Activated CD8-positive, alpha-beta T cell treated with anti-CD3 and anti-CD28 coated beads, Interleukin-2, amount 10 ng/mL, durations not matched to agents 7 days and 5 days (primary cell): ENCODE measurements around the gene OR2F2. TPM values are rescaled to one million over a fixed set of nuclear protein-coding genes. Genes with fewer than 3 reads are reported as not detected.
A peak's percentile ranks its signal among the peaks of the same experiment; 100 is the strongest.

ENCODE experiments used
- ATAC-seq: fragments of 150-1000 bp; cut with Tn5 transposase; one replicate; pipeline ENCODE4 v1.10.0; 2021; ENCODE audit warnings: moderate library complexity
- CTCF ChIA-PET: fragments of 350-600 bp; sonication (Branson Sonifier 250); formaldehyde crosslinking; loops from one replicate; lab custom pipeline; 2021; ENCODE audit warnings: antibody characterized with exemption; lab: Charles Lee
- POLR2A ChIA-PET: fragments of 350-600 bp; sonication (Branson Sonifier 250); formaldehyde crosslinking; loops from one replicate; lab custom pipeline; 2021; ENCODE audit warnings: antibody characterized with exemption; lab: Charles Lee
- DNase-seq: peaks from one replicate; pipeline ENCODE4 v3.0.0-alpha.2; 2020
- H3K27ac Mint-ChIP-seq: one replicate; pipeline ENCODE4 v1.8.0; 2021; ENCODE audit warnings: mild to moderate bottlenecking, mixed read lengths
- H3K27me3 Mint-ChIP-seq: one replicate; pipeline ENCODE4 v1.8.0; 2021; ENCODE audit warnings: low read depth, mixed read lengths
- H3K36me3 Mint-ChIP-seq: one replicate; pipeline ENCODE4 v1.8.0; 2021; ENCODE audit warnings: low read depth, mixed read lengths
- H3K4me1 Mint-ChIP-seq: one replicate; pipeline ENCODE4 v1.8.0; 2021; ENCODE audit warnings: low read depth, mixed read lengths
- H3K4me3 Mint-ChIP-seq: one replicate; pipeline ENCODE4 v1.8.0; 2021; ENCODE audit warnings: mild to moderate bottlenecking, mixed read lengths
- H3K9me3 Mint-ChIP-seq: one replicate; pipeline ENCODE4 v1.8.0; 2022; ENCODE audit warnings: mixed read lengths; ENCODE audit not compliant: insufficient read depth
- total RNA-seq, 2 experiments: library from RNA; stranded (reverse); gene quantifications; one replicate each; pipeline ENCODE4 v1.2.3, GENCODE V29; 2021

The OR2F2 gene
- total RNA-seq, 2 experiments from 2014 or later: not detected

DNA sequence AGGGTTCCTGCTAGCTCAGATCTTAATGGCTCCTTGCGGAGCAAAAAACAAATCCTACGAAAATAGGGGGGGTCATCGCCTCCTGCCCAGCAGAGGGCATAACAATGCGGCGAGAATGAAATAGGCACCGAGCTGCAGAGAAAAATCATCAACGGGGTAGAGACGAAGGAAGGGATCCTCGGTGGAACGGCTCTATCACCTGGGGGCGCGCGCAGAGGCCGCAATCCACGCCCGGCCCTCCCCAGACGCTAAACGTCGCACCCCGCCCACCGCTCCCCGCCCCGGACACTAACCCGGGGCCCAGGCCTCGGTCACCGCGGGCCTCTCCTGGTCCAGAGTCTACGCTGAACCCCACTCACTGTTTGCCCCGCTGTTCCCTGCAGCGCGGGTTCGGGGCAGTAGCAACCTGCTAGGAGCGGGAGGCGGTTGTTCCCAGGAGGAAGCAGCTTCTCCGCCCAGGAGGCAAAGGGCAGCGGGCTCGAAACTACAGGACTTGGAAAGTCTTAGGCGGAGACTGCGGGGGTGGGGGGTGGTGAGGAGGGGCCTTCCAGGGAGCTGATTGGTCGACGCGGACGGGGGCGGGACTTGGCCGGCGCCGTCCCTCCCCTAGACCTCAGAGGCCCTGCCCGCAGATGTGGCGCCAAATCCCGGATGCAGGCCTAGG lies 33.2 kb upstream of the OR2F2 start, which contains the start of gene TCAF1:
Gene TCAF1, minus strand, starts transcription at position 509 of the 664 bp plus-strand sequence. CDS start 25,568 bp downstream, outside the sequence.
- peak; percentile 96 for ATAC-seq
- Mint-ChIP-seq H3K4me3 (peak within 1 kb of the TSS; percentile 91), H3K27me3 (no peaks in the 10 kb centered on the region)

DNA sequence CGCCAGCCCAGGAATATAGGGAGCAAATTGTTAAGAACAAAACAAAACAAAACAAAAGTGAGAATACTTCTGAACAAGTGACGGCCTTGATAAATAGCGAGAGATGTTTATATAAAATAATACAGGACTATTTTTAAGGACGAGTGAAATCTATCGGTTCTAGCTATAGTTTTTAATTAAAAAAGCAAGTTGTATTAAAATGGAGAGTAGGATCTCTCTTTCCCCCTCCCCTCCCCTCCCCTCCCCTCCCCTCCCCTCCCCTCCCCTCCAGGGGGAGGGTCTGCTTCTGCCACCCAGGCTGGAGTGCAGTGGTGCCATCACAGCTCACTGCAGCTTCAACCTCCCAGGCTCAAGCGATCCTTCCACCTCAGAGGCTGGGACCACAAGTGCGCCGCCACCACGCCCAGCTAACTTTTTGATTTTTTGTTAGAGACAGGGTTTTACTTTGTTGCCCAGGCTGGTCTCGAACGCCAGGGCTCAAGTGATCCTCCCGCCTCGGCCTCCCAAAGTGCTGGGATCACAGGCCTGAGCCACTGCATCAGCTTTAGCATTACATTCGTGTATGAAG lies 32.6 kb upstream of the OR2F2 start:
- CTCF ChIA-PET: interaction anchor here (1.0 to 2.7 kb wide), 14 partner anchors 9 to 448 kb away, joined by 3 to 21 read pairs (median 6); no protein-coding TSS in a partner anchor
- Mint-ChIP-seq H3K4me1 (peaks cover 21% of the 10 kb centered on the region), H3K9me3 (no peaks in the 10 kb centered on the region), H3K27ac (peak overlapping the region; percentile 84), H3K4me3 (peak overlapping the region; percentile 91), H3K36me3 (no peaks in the 10 kb centered on the region), H3K27me3 (no peaks in the 10 kb centered on the region)
- ATAC-seq (no peak), DNase-seq (no peak)
- POLR2A ChIA-PET: interaction anchor here (0.6 to 1.9 kb wide), 5 partner anchors 9 to 20 kb away, joined by 3 to 6 read pairs (median 3); no protein-coding TSS in a partner anchor

More for the DNA sequence above, 33.2 kb upstream of the OR2F2 start, which contains the start of gene TCAF1:
- DNase-seq: peak; percentile 91
- POLR2A ChIA-PET: interaction anchor here (0.6 to 1.9 kb wide), 5 partner anchors 9 to 20 kb away, joined by 3 to 6 read pairs (median 3); no protein-coding TSS in a partner anchor
- H3K4me1 Mint-ChIP-seq: peaks cover 21% of the 10 kb centered on the region
- peak within 1 kb of the TSS; percentile 84 for H3K27ac Mint-ChIP-seq
- H3K9me3 Mint-ChIP-seq: no peaks in the 10 kb centered on the region
- CTCF ChIA-PET: interaction anchor here (1.0 to 2.7 kb wide), 16 partner anchors 9 to 448 kb away, joined by 3 to 21 read pairs (median 5); no protein-coding TSS in a partner anchor
- no peaks in the 10 kb centered on the region for H3K36me3 Mint-ChIP-seq

DNA sequence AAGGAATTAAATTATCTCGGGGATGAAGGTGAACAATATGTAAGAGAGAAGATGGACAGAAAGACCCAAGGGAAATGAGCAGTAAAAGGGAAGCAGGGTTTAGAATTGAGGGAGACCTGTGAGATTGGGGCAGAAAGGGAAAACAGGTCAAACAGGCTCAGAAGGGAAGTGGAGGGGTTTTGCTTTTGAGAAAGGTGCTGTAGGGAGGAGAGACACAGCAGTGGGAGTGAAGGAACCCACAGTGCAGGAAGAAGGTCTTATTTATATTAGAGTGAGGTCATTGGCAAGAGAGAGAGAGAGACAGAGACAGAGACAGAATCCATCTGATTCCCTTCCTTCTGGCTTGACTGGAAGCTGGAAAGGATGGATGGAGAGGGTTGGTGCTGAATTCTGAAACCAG lies 29.5 kb upstream of the OR2F2 start:
- POLR2A ChIA-PET: no interaction called here
- CTCF ChIA-PET: no interaction called here

DNA sequence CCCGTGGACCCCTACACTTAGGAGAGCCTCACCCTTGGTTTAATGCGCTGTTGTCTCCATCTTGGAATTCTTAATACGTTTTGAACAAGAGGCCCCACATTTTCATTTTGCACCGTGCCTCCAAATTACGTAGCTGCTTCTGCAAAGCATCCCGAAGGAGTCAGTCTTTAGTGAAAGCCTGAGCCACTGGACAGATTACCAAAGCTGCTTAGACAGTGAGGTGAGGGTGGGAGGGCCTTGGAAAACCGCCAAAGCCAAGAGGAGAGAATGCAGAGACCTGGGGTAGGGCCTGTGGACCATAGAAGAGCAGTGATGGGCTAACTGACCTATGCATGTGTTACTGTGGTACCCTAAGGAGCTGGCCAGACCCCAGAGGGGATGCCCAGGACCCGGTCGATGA lies 28.9 kb upstream of the OR2F2 start:
- no peaks in the 10 kb centered on the region for H3K36me3 Mint-ChIP-seq
- ChIA-PET CTCF (no interaction called here), POLR2A (no interaction called here)
- no peaks in the 10 kb centered on the region for H3K9me3 Mint-ChIP-seq
- H3K4me3 Mint-ChIP-seq: no peak overlapping the region
- H3K27ac Mint-ChIP-seq: no peak overlapping the region
- H3K4me1 Mint-ChIP-seq: peaks cover 6% of the 10 kb centered on the region
- ATAC-seq (no peak), DNase-seq (no peak)
- H3K27me3 Mint-ChIP-seq: peaks cover 2% of the 10 kb centered on the region

More for the DNA sequence above, 29.5 kb upstream of the OR2F2 start:
- ATAC-seq (no peak), DNase-seq (no peak)
- Mint-ChIP-seq H3K27me3 (peaks cover 2% of the 10 kb centered on the region), H3K4me3 (no peak overlapping the region), H3K36me3 (no peaks in the 10 kb centered on the region), H3K9me3 (no peaks in the 10 kb centered on the region), H3K27ac (no peak overlapping the region), H3K4me1 (peaks cover 10% of the 10 kb centered on the region)

DNA sequence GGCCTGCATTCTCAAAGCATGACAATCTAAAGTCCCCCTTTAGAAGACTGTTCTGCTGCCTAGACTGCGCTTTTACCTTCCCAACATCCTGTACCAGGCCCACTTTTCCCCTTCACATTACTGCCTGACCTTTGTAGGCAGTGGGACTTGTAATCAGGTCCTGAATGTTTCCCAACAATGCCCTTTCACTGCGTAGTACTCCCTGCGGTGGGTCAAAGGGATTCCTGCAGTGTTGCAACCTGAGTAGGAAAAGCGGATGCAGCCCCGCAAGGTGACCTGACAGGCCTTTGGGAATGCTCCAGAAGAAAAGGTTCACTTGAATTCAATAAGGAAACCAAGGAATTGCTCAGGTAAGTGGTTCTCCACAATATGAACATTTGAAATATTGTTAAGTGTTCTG lies 28.1 kb upstream of the OR2F2 start:
- ChIA-PET POLR2A (no interaction called here), CTCF (no interaction called here)
- H3K4me1 Mint-ChIP-seq: peaks cover 2% of the 10 kb centered on the region
- H3K27me3 Mint-ChIP-seq: peaks cover 2% of the 10 kb centered on the region
- no peak overlapping the region for H3K4me3 Mint-ChIP-seq
- no peak for ATAC-seq
- DNase-seq: no peak
- H3K9me3 Mint-ChIP-seq: no peaks in the 10 kb centered on the region
- H3K27ac Mint-ChIP-seq: no peak overlapping the region
- no peaks in the 10 kb centered on the region for H3K36me3 Mint-ChIP-seq

DNA sequence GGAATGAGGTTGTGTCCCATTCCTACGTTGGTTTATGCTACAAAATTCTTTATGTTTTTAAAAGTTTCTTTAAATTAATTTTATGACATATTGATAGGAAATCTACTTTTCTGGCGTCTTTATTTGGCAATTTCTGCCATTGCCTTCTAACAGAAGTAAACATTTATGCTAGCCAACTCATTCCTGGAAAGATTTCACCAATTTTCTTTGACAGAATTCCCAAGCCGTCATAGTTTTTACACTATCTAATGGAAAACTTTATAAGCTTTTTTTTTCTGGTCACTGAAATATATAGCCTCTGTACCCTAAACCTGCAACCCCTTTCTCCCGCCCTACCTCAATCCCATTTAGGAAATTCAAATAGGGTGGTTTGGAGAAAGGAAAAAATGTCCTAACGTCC lies 26.9 kb upstream of the OR2F2 start:
- ChIA-PET POLR2A (no interaction called here), CTCF (no interaction called here)
- Mint-ChIP-seq H3K36me3 (no peaks in the 10 kb centered on the region), H3K27me3 (peaks cover 5% of the 10 kb centered on the region), H3K27ac (no peak overlapping the region), H3K4me1 (no peaks in the 10 kb centered on the region), H3K9me3 (no peaks in the 10 kb centered on the region), H3K4me3 (no peak overlapping the region)
- no peak for DNase-seq
- no peak for ATAC-seq

DNA sequence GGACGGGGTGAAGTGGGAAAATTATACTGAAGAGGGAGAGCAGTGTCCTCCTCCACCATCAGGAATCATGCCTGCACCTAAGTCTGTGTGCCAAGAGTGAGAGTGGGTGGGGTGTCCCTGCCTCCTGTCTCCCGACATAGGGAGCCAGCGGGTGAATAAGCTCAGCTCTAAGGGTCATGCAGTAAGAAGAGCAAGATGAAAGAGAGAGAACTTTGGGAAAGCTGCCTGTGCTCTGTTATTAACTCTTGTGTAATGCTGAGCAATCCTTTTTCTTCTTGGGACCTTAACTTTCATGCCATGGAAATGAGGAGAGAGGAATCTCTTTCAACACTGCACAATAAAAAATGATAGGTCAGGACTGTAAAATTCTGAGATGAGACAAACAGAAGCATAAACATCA lies 25.2 kb upstream of the OR2F2 start:
- ChIA-PET CTCF (interaction anchor here (3.6 kb wide), 1 partner anchor 8 kb away, joined by 13 read pairs; the partner anchor contains the start of gene TCAF1), POLR2A (no interaction called here)
- no peak for ATAC-seq
- Mint-ChIP-seq H3K9me3 (no peaks in the 10 kb centered on the region), H3K36me3 (no peaks in the 10 kb centered on the region), H3K4me1 (no peaks in the 10 kb centered on the region), H3K27me3 (peaks cover 7% of the 10 kb centered on the region), H3K4me3 (no peak overlapping the region), H3K27ac (no peak overlapping the region)
- no peak for DNase-seq

DNA sequence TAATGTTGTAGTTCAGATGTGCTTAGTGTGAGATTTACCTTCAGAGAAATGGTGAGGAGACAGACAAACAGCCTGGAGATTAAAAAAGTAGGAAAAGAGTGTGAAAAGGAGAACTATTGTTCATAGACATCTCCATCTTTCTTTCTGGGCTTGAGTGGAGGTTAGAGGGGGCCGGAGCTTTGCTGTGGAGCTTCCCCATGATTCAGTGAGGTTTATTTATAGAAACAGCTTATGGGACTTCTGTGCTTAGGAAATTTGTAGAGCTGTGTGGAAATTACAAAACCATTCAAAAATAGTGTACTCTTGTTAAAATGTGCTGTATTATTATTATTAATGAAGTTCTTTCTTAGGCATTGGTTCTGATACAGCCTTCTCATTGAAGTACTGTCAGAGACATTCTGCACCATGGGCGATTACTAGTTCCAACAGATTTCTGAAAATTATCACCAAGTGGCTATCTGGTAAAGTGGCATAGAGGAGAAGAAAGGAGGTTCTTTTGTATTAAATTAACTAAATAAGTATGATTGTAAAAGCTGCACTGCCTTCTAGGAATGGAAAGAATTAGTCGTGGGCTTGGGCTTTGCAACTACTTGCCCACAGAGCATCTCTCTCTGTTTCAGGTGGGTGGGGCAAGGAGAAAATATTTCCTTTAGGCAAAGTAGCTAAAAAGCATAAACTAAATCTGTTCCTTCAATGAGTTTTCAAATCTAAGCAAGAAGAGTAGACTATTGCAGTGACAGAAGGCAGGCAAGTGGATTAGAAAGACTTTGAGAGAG lies 24.4 kb upstream of the OR2F2 start:
- Mint-ChIP-seq H3K9me3 (no peaks in the 10 kb centered on the region), H3K4me1 (no peaks in the 10 kb centered on the region), H3K27ac (no peak overlapping the region), H3K36me3 (no peaks in the 10 kb centered on the region), H3K4me3 (no peak overlapping the region), H3K27me3 (peaks cover 7% of the 10 kb centered on the region)
- ATAC-seq: no peak
- ChIA-PET CTCF (interaction anchor here (1.0 to 3.6 kb wide), 3 partner anchors 9 to 217 kb away, joined by 3 to 13 read pairs (median 6); partner anchors contain the start of gene TCAF1), POLR2A (no interaction called here)
- DNase-seq: no peak

DNA sequence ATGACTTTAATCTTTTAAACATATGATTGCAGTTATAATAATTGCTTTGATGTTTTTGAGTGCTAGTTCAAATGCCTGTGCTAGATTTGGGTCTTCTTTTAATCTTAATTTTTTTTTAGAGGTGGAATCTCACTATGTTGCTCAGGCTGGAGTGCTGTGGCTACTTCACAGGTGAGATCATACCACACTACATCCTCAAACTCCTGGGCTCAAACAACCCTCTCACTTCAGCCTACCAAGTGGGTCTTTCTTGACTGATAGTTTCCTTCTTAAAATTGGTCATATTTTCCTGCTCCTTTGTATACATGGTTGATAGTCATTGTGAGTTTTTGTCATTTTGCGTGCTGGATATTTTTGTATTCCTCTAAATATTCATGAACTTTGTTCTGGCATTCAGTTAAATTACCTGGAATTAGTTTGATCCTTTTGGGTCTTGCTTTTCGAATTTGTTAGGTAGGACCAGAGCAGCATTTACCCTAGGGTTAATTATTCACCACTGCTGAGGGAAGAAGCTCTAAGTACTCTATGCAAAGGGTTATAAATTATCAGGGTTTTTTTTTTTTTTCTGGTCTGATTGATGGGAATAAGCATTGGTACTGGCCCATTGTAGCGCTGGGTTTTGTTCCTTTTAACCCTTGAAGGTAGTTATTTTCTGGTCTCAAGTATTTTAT lies 21.0 kb upstream of the OR2F2 start:
- no peak for ATAC-seq
- Mint-ChIP-seq H3K27ac (no peak overlapping the region), H3K4me3 (no peak overlapping the region), H3K27me3 (peaks cover 23% of the 10 kb centered on the region), H3K9me3 (no peaks in the 10 kb centered on the region), H3K4me1 (no peaks in the 10 kb centered on the region), H3K36me3 (no peaks in the 10 kb centered on the region)
- POLR2A ChIA-PET: no interaction called here
- no peak for DNase-seq
- CTCF ChIA-PET: no interaction called here

DNA sequence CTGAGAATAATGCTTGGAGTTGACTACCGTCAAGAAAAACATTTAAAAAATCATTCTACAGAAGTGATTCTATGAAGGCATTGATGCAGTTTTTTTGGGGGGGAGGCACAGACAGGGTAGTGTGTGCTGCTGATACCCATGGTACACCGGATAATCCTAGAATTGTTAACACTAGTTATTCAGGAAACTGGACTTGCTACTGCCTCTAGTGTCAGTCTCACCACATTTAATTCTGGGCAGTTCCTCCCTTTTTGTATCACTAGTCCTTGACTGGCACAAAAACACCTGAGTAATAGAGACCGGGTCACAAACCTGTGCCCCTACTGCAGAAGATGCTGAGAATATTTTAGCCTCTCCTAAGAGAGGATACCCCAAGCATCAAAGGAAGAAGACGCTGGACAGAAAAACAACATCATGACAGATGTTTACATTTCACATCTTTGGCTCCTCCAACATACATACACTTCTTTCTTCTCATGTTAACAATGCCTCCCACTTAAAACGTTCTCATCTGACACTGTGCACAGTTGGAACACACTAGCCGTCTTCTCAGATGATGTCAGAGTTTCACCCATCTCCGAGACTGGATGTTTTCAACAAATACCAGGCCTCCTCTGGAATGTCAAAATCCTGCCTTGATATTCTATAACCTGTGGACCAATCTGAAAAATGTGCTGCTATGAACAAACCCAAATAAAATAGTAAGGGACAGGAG lies 19.9 kb upstream of the OR2F2 start:
- no peak for ATAC-seq
- no peaks in the 10 kb centered on the region for H3K4me1 Mint-ChIP-seq
- H3K27me3 Mint-ChIP-seq: peaks cover 26% of the 10 kb centered on the region
- no peak overlapping the region for H3K4me3 Mint-ChIP-seq
- ChIA-PET POLR2A (no interaction called here), CTCF (no interaction called here)
- no peaks in the 10 kb centered on the region for H3K9me3 Mint-ChIP-seq
- no peak for DNase-seq
- no peaks in the 10 kb centered on the region for H3K36me3 Mint-ChIP-seq
- H3K27ac Mint-ChIP-seq: no peak overlapping the region

DNA sequence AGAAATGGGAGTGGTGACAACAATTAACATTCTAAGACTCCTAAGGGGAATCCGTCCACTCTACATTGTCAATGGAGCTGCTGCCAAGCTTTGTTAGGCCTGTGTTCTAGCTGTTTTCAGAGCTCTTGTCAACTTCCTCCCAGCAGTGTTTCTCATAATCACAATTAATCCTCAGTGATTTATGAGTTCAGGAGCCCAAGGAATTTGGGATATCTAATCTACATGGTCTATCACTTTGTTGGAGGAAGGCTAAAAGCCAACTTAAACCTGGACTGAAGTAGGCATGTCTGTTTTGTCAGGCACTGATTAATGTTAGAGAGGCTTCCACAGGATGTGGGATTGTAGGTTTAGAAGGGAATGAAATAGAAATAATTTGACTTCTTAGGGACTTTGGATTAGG lies 10.2 kb upstream of the OR2F2 start:
- ChIA-PET CTCF (interaction anchor here (1.3 kb wide), 1 partner anchor 10 kb away, joined by 3 read pairs; the partner anchor contains the start of gene OR2F2), POLR2A (no interaction called here)
- Mint-ChIP-seq H3K4me1 (no peaks in the 10 kb centered on the region), H3K27ac (no peak overlapping the region), H3K4me3 (no peak overlapping the region), H3K9me3 (no peaks in the 10 kb centered on the region), H3K27me3 (peaks cover 11% of the 10 kb centered on the region), H3K36me3 (no peaks in the 10 kb centered on the region)
- ATAC-seq: no peak
- no peak for DNase-seq
